MCF 10A (cell line): Measurements from ENCODE around the gene TM2D1. TPM values are rescaled to one million over a fixed set of nuclear protein-coding genes. Genes with fewer than 3 reads are reported as not detected.
"Not testable (repeated sequence)": the region's sequence is repeated elsewhere in the genome, so short reads cannot be mapped to it uniquely, and the experiment has no call there.

Experiments used
- BruUV-seq: library from RNA; stranded (reverse); fragments of 400-500 nt; replicated peaks from 2 replicates; lab custom pipeline; 2021; lab: Mats Ljungman, UMichigan
- CTCF ChIA-PET: fragments of 300-600 bp; sonication (Branson Sonifier 250); formaldehyde crosslinking; extraction: SDS; loops from one replicate; lab custom pipeline; 2021; ENCODE audit warnings: antibody characterized with exemption, inconsistent platforms; lab: Yijun Ruan, JAX
- POLR2A ChIA-PET: fragments of 300-600, 350-650 bp; sonication (Branson Sonifier 250); formaldehyde crosslinking; extraction: SDS; loops from one replicate; lab custom pipeline; 2020; ENCODE audit warnings: antibody characterized with exemption, inconsistent platforms; lab: Yijun Ruan, JAX
- DNase-seq: peaks from one replicate; pipeline ENCODE4 v3.0.0-alpha.2; 2018; ENCODE audit not compliant: unreplicated experiment
- H3K27ac Mint-ChIP-seq: one replicate; pipeline ENCODE4 v1.8.0; 2022; ENCODE audit warnings: mild to moderate bottlenecking, low read depth, mixed read lengths; ENCODE audit not compliant: unreplicated experiment
- H3K27me3 Mint-ChIP-seq: one replicate; pipeline ENCODE4 v1.8.0; 2022; ENCODE audit warnings: mixed read lengths; ENCODE audit not compliant: insufficient read depth, unreplicated experiment
- H3K36me3 Mint-ChIP-seq: one replicate; pipeline ENCODE4 v1.8.0; 2022; ENCODE audit warnings: mild to moderate bottlenecking, moderate library complexity, mixed read lengths; ENCODE audit not compliant: insufficient read depth, unreplicated experiment
- H3K4me1 Mint-ChIP-seq: one replicate; pipeline ENCODE4 v1.8.0; 2022; ENCODE audit warnings: mixed read lengths; ENCODE audit not compliant: insufficient read depth, unreplicated experiment
- H3K4me3 Mint-ChIP-seq: one replicate; pipeline ENCODE4 v1.8.0; 2022; ENCODE audit warnings: mild to moderate bottlenecking, moderate library complexity, mixed read lengths; ENCODE audit not compliant: unreplicated experiment
- H3K9me3 Mint-ChIP-seq: one replicate; pipeline ENCODE4 v1.8.0; 2022; ENCODE audit warnings: mixed read lengths; ENCODE audit not compliant: unreplicated experiment
- intact Hi-C: fragments of 100-400 bp; cut with micrococcal nuclease; formaldehyde crosslinking; loops from 2 replicates; pipeline ENCODE4 v1.14.1; 2022
- total RNA-seq: library from RNA; stranded (reverse); gene quantifications from 2 replicates; pipeline ENCODE4 v1.2.3, GENCODE V29; 2022
- TF ChIP-seq, protein P1 (sequence below): fragments of 200-600 bp; IDR thresholded peaks from one replicate; pipeline ENCODE4 v1.8.0; 2022; ENCODE audit warnings: antibody characterized with exemption, mild to moderate bottlenecking; ENCODE audit not compliant: unreplicated experiment

The TM2D1 gene
- total RNA-seq, 1 experiment from 2014 or later, result 29.4 TPM

DNA sequence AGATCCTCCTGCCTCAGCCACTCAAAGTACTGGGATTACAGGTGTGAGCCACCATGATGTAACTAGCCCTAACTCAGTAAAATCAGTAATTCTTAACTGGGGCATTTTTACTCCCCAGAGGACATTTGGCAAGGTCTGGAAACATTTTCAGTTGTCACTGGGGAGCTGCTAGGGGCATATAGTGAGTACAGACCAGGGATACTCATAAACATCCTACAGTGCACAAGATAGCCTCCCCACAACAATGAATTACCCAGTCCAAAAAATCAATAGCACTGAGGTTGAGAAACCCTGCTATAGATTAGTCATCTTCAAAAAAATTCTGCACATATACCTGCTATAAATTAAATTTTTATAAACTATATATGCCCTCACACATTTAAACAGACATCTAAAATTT lies 13.0 kb downstream of the TM2D1 start:
- Mint-ChIP-seq H3K4me1 (peaks cover 9% of the 10 kb centered on the region), H3K4me3 (no peak overlapping the region), H3K36me3 (peaks cover 41% of the 10 kb centered on the region), H3K27ac (peak overlapping the region; percentile 46), H3K27me3 (no peaks in the 10 kb centered on the region), H3K9me3 (no peaks in the 10 kb centered on the region)
- DNase-seq, result no peak
- intact Hi-C loops, result no loop called here
- ChIA-PET POLR2A (interaction anchor here (0.7 kb wide), 1 partner anchor 728 kb away, joined by 3 read pairs; no protein-coding TSS in a partner anchor), CTCF (interaction anchor here (0.6 to 0.7 kb wide), 2 partner anchors 43 to 52 kb away, joined by 3 to 4 read pairs; no protein-coding TSS in a partner anchor)
- no TSS peak for BruUV-seq
- TF ChIP-seq, protein P1, sequence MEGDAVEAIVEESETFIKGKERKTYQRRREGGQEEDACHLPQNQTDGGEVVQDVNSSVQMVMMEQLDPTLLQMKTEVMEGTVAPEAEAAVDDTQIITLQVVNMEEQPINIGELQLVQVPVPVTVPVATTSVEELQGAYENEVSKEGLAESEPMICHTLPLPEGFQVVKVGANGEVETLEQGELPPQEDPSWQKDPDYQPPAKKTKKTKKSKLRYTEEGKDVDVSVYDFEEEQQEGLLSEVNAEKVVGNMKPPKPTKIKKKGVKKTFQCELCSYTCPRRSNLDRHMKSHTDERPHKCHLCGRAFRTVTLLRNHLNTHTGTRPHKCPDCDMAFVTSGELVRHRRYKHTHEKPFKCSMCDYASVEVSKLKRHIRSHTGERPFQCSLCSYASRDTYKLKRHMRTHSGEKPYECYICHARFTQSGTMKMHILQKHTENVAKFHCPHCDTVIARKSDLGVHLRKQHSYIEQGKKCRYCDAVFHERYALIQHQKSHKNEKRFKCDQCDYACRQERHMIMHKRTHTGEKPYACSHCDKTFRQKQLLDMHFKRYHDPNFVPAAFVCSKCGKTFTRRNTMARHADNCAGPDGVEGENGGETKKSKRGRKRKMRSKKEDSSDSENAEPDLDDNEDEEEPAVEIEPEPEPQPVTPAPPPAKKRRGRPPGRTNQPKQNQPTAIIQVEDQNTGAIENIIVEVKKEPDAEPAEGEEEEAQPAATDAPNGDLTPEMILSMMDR, result no peak

DNA sequence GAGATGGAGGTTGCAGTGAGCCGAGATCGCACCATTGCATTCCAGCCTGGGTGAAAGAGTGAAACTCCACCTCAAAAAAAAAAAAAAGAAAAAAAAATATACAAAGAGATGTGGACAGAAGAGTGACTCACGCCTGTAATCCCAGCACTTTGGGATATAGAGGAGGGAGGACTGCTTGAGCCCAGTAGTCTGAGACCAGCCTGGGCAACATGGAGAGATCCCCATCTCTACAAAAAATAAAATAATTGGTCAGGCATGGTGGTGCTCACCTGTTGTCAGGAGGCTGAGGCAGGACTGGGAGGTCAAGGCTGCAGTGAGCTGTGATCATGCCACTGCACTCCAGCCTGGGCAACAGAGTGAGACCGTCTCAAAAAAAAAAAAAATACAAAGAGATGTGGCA lies 13.7 kb downstream of the TM2D1 start:
- DNase-seq, result peak; percentile 67
- BruUV-seq, H3K4me1 Mint-ChIP-seq, H3K9me3 Mint-ChIP-seq, H3K27me3 Mint-ChIP-seq, POLR2A ChIA-PET, H3K4me3 Mint-ChIP-seq, intact Hi-C loops: not testable (repeated sequence)
- CTCF ChIA-PET, result interaction anchor here (0.6 to 0.7 kb wide), 2 partner anchors 43 to 51 kb away, joined by 3 to 4 read pairs; no protein-coding TSS in a partner anchor
- Mint-ChIP-seq H3K36me3 (peaks cover 44% of the 10 kb centered on the region), H3K27ac (peak overlapping the region; percentile 46)

DNA sequence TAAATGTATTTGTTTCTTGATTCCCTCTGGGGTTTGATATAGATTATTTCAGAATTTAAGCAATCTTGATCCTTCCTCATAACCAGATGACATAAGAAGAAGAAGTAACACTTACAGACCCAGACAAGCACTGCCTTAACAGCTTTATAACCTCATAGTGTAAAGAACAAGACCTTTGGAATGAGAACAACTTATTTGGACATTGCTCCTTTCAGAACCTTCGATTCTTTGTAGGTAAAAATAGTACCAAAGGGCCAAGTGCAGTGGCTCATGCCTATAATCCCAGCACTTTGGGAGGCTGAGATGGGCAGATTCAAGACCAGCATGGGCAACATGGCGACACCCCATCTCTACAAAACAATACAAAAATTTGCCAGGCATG lies 15.0 kb downstream of the TM2D1 start:
- Mint-ChIP-seq H3K36me3 (peaks cover 51% of the 10 kb centered on the region), H3K9me3 (no peaks in the 10 kb centered on the region), H3K27ac (no peak overlapping the region), H3K27me3 (no peaks in the 10 kb centered on the region), H3K4me1 (peaks cover 9% of the 10 kb centered on the region), H3K4me3 (no peak overlapping the region)
- TF ChIP-seq, protein P1, result no peak
- no TSS peak for BruUV-seq
- POLR2A ChIA-PET, result no interaction called here
- CTCF ChIA-PET, result no interaction called here
- no peak for DNase-seq
- intact Hi-C loops, result no loop called here

DNA sequence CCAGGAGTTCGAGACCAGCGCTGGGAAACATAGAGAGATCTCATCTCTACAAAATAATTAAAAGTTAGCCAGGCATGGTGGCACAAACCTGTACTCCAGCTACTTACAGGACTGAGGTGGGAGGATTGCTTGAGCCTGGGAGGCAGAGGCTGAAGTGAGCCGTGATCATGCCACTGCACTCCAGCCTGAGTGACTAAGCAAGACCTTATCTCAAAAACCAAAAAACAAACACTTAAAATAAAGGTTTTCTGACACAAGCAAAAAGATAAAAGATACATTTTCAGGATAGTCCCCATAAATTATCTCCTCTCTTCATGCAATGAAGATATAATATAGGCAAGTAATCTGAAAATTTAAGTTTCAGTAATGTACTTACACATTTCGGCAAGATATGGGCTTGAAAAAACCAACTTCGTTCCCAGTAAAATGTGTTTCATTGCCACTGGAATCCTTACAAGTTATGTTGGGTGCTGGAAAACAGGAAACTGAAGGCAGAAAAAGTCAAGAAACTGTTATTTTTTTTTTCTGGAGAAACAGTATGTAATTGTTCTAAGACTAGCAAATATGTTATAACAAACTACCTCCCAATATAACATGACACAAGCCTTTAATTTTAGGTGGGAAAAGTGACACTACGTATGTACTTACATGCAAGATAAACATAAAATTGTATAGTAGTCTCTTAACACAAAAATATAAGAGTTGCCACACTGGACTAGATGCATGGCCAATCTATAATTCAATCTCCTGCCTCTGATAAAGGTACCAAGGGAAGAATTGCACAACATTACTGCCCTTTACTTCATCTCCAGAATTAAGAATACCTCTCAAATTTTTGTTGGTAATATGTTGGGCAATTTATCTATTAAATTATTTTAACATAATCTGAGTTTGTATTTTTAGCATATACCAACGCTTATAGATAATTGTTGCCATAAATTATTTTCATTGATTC lies 15.7 kb downstream of the TM2D1 start:
- no peaks in the 10 kb centered on the region for H3K9me3 Mint-ChIP-seq
- no peak for DNase-seq
- intact Hi-C loops, result no loop called here
- H3K4me3 Mint-ChIP-seq, result no peak overlapping the region
- no TSS peak for BruUV-seq
- TF ChIP-seq, protein P1, result no peak
- H3K27me3 Mint-ChIP-seq, result no peaks in the 10 kb centered on the region
- H3K4me1 Mint-ChIP-seq, result peaks cover 9% of the 10 kb centered on the region
- ChIA-PET CTCF (interaction anchor here (0.6 to 0.7 kb wide), 2 partner anchors 320 to 668 kb away, joined by 3 to 6 read pairs; no protein-coding TSS in a partner anchor), POLR2A (no interaction called here)
- H3K27ac Mint-ChIP-seq, result no peak overlapping the region
- peaks cover 52% of the 10 kb centered on the region for H3K36me3 Mint-ChIP-seq
